PC-9 (cell line): ENCODE measurements around the gene SPATA20.

ENCODE experiments used
- EZH2 ChIP-seq: fragments of 200-600 bp; sonication (generic); IDR thresholded peaks from 2 replicates; pipeline ENCODE4 v1.8.0; 2017; ENCODE audit warnings: antibody characterized with exemption, low read depth
- TF ChIP-seq, protein P1 (sequence below): fragments of 200-600 bp; sonication (generic); conservative IDR thresholded peaks from 2 replicates; pipeline ENCODE4 v1.6.1; 2017; ENCODE audit warnings: mixed run types, antibody characterized with exemption, mild to moderate bottlenecking, moderate library complexity

DNA sequence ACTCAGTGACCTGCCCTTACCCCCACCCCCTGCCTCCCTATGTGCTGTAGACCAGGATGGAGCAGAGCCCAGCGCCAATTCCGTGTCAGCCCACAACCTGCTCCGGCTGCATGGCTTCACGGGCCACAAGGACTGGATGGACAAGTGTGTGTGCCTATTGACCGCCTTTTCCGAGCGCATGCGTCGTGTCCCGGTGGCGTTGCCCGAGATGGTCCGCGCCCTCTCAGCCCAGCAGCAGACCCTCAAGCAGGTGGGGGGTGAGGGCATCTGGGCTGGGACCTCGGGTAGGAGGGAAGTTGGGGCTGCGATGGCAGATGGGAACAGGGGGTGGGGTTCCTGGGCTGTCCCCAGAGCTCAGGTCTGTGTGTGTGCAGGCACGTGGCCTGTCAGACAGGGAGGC is 7.2 kb downstream of the SPATA20 start:
- TF ChIP-seq, protein P1, sequence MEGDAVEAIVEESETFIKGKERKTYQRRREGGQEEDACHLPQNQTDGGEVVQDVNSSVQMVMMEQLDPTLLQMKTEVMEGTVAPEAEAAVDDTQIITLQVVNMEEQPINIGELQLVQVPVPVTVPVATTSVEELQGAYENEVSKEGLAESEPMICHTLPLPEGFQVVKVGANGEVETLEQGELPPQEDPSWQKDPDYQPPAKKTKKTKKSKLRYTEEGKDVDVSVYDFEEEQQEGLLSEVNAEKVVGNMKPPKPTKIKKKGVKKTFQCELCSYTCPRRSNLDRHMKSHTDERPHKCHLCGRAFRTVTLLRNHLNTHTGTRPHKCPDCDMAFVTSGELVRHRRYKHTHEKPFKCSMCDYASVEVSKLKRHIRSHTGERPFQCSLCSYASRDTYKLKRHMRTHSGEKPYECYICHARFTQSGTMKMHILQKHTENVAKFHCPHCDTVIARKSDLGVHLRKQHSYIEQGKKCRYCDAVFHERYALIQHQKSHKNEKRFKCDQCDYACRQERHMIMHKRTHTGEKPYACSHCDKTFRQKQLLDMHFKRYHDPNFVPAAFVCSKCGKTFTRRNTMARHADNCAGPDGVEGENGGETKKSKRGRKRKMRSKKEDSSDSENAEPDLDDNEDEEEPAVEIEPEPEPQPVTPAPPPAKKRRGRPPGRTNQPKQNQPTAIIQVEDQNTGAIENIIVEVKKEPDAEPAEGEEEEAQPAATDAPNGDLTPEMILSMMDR = no peak
- TF ChIP-seq EZH2 = no peak
